HG02763 (cell line): ENCODE results near the gene GPRIN2.
"Not testable (repeated sequence)": the region's sequence is repeated elsewhere in the genome, so short reads cannot be mapped to it uniquely, and the experiment has no call there.

Experiments used
- ATAC-seq: cut with Tn5 transposase; IDR thresholded peaks from one replicate; pipeline ENCODE4 v1.9.1; 2021; ENCODE audit warnings: mild to moderate bottlenecking, moderate library complexity; ENCODE audit not compliant: unreplicated experiment

Gene GPRIN2

GRCh38 chr10:46538155-46538554 lies 18.3 kb downstream of the GPRIN2 start:
- no peak for ATAC-seq

- ATAC-seq, result no peak
These were observed 19.1 kb downstream of the GPRIN2 start for GRCh38 chr10:46537309-46537708.

GRCh38 chr10:46536781-46537180 lies 19.7 kb downstream of the GPRIN2 start:
- no peak for ATAC-seq

GRCh38 chr10:46536171-46536570 lies 20.3 kb downstream of the GPRIN2 start:
- ATAC-seq, result no peak

- no peak for ATAC-seq
These were observed 21.5 kb downstream of the GPRIN2 start for GRCh38 chr10:46534828-46535524.

- ATAC-seq, result not testable (repeated sequence)
These were observed 24.2 kb downstream of the GPRIN2 start for GRCh38 chr10:46532256-46532655.

- no peak for ATAC-seq
These were observed 25.9 kb downstream of the GPRIN2 start for GRCh38 chr10:46530249-46531186.

GRCh38 chr10:46529742-46530141 lies 26.7 kb downstream of the GPRIN2 start:
- ATAC-seq, result not testable (repeated sequence)

- ATAC-seq, result no peak
These were observed 27.5 kb downstream of the GPRIN2 start for GRCh38 chr10:46528675-46529615.

- no peak for ATAC-seq
These were observed 28.2 kb downstream of the GPRIN2 start for GRCh38 chr10:46528171-46528671.

GRCh38 chr10:46527241-46527811 lies 29.1 kb downstream of the GPRIN2 start:
- ATAC-seq, result no peak

- ATAC-seq, result no peak
These were observed 29.8 kb downstream of the GPRIN2 start for GRCh38 chr10:46526682-46527038.

- no peak for ATAC-seq
These were observed 30.4 kb downstream of the GPRIN2 start for GRCh38 chr10:46525824-46526681.

- no peak for ATAC-seq
These were observed 31.2 kb downstream of the GPRIN2 start for GRCh38 chr10:46525177-46525823.

- no peak for ATAC-seq
These were observed 31.8 kb downstream of the GPRIN2 start for GRCh38 chr10:46524472-46525176.

GRCh38 chr10:46523962-46524471 lies 32.4 kb downstream of the GPRIN2 start:
- ATAC-seq, result no peak

- ATAC-seq, result no peak
These were observed 33.1 kb downstream of the GPRIN2 start for GRCh38 chr10:46523119-46523961.
